ENCODE measurements around the gene SEPTIN12. TPM values are rescaled to one million over a fixed set of nuclear protein-coding genes. Genes with fewer than 3 reads are reported as not detected.

Gene SEPTIN12
- total RNA-seq, 4 donors from 2014 or later, result not detected

DNA sequence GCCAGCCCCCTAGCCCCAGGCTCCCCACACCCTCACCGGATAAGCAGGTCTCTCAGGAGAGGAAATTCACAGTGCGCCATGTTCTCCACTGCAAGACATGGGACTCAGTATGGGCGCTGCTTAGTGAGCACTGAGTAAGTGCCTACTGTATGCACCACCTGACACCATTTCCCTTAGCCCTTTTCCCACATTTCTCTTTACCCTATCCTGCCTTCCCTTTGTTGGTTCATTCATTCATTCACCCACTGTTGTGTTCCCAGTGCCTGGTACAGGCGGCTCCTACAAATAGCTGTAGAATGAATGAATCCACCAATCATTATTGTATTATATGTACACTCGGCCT is 10.1 kb downstream of the SEPTIN12 start:
- TF ChIP-seq, protein P1, sequence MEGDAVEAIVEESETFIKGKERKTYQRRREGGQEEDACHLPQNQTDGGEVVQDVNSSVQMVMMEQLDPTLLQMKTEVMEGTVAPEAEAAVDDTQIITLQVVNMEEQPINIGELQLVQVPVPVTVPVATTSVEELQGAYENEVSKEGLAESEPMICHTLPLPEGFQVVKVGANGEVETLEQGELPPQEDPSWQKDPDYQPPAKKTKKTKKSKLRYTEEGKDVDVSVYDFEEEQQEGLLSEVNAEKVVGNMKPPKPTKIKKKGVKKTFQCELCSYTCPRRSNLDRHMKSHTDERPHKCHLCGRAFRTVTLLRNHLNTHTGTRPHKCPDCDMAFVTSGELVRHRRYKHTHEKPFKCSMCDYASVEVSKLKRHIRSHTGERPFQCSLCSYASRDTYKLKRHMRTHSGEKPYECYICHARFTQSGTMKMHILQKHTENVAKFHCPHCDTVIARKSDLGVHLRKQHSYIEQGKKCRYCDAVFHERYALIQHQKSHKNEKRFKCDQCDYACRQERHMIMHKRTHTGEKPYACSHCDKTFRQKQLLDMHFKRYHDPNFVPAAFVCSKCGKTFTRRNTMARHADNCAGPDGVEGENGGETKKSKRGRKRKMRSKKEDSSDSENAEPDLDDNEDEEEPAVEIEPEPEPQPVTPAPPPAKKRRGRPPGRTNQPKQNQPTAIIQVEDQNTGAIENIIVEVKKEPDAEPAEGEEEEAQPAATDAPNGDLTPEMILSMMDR (IDR thresholded peaks at IDR 0.05), result no peak
- TF ChIP-seq POLR2A (IDR thresholded peaks at IDR 0.05), result no peak
- Histone ChIP-seq H3K27me3 (peaks cover 0 to 4% (median 0%) of the 10 kb centered on the region in 4 donors), H3K27ac (no peak overlapping the region), H3K4me3 (no peak overlapping the region), H3K4me1 (no peaks in the 10 kb centered on the region), H3K36me3 (no peaks in the 10 kb centered on the region), H3K9me3 (no peaks in the 10 kb centered on the region)
- 93 to 97% methylated on average over 4 to 5 of the region's 5 CpGs for WGBS, 2 donors
- DNase-seq, result no peak
- intact Hi-C loops (cut with DNase I), result no loop called here

DNA sequence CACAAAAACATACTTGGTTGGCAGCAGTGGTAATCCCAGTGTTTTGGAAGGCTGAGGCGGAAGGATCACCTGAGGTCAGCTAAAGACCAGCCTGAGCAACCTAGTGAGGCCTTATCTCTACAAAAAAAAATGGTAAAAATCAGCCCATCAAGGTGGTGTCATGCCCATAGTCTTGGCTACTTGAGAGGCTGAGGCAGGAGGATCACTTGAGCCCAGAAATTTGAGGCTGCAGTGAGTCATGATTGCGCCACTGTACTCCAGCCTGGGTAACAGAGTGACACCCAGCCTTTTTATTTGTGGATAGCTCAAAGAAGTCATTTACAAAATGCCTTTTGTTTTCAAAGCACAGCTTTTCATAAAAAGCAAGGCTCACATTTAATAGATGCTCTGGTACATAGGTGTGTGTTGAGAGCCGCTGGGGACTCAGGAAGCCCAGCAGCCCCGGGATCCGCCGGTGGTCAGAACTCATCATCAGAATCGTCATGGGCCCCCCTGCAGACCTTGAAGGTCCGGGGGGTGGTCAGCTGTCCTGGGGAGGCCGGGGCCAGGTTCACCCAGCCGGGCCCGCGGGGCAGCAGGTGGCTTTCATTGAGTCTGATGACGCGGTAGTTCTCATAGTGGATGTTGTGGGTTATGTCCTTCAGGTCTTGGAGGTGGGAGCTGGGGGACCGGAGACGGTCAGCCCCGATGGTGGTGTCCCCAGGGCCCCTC is 10.7 kb downstream of the SEPTIN12 start:
- intact Hi-C loops (cut with DNase I), result no loop called here
- no peak overlapping the region for H3K4me3 ChIP-seq
- no peaks in the 10 kb centered on the region for H3K9me3 ChIP-seq
- H3K27ac ChIP-seq, result no peak overlapping the region
- no peaks in the 10 kb centered on the region for H3K36me3 ChIP-seq
- H3K4me1 ChIP-seq, result no peaks in the 10 kb centered on the region
- WGBS, 2 donors, result 79 to 87% methylated on average over 11 of the region's 17 CpGs
- no peak for DNase-seq
- H3K27me3 ChIP-seq, result peaks cover 0 to 4% (median 0%) of the 10 kb centered on the region in 4 donors
- TF ChIP-seq, protein P1 (IDR thresholded peaks at IDR 0.05), result no peak
- TF ChIP-seq POLR2A (IDR thresholded peaks at IDR 0.05), result no peak

DNA sequence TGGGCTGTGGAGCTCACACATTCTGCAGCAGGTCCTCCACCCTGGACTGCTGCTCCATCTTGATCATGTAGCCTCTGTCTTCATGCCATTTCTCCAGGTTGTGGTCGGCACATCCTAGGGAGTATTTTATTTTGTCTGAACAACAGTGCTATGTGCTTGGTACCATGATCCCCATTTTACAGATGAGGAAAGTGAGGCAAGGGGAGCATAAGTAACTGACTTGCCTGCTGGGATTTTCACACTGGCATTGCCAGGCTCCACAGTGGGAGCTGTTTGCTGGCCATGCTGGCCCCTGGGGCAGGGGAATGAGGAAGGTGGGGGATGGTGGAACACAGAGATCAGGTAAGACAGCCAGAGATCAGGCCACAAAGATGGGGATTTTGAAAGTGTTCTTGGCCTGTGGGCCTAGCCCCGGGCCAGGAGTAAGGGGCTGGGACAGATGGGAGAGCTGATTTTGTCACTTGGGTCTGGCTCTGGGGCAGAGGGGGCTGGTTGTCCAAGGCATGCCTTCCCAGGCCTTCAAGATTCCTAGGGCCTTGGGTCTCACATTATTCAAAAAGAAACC is 11.9 kb downstream of the SEPTIN12 start:
- H3K27ac ChIP-seq, result no peak overlapping the region
- H3K4me3 ChIP-seq, result no peak overlapping the region
- no peaks in the 10 kb centered on the region for H3K4me1 ChIP-seq
- TF ChIP-seq POLR2A (IDR thresholded peaks at IDR 0.05), result no peak
- TF ChIP-seq, protein P1 (IDR thresholded peaks at IDR 0.05), result no peak
- peaks cover 0 to 4% (median 0%) of the 10 kb centered on the region in 4 donors for H3K27me3 ChIP-seq
- no peaks in the 10 kb centered on the region for H3K36me3 ChIP-seq
- intact Hi-C loops (cut with DNase I), result no loop called here
- 92 to 94% methylated on average over 2 of the region's 2 CpGs for WGBS, 2 donors
- DNase-seq, result no peak
- no peaks in the 10 kb centered on the region for H3K9me3 ChIP-seq

DNA sequence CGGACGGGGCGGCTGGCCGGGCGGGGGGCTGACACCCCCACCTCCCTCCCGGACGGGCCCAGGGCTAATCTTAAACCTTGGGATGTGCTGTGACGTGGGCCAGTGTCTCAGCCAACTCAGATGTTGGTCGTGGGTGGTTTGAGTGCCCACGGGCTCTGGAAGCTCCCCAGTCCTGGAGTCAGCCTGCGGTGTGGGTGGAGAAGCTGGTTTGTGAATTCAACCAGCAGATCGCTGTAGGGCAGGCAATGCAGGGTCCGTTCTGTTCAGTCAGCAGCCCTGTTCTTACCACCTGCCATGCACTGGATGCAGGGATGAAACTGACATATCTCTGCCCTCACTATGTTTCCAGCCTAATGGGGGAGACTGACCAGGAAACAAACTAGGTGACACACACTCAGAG is 13.1 kb downstream of the SEPTIN12 start:
- H3K27me3 ChIP-seq, result peaks cover 0 to 4% (median 0%) of the 10 kb centered on the region in 4 donors
- no peaks in the 10 kb centered on the region for H3K36me3 ChIP-seq
- H3K9me3 ChIP-seq, result no peaks in the 10 kb centered on the region
- H3K27ac ChIP-seq, result no peak overlapping the region
- intact Hi-C loops (cut with DNase I), result no loop called here
- no peaks in the 10 kb centered on the region for H3K4me1 ChIP-seq
- WGBS, 2 donors, result 40 to 50% methylated on average over 1 of the region's 13 CpGs
- no peak for DNase-seq
- TF ChIP-seq, protein P1 (IDR thresholded peaks at IDR 0.05), result no peak
- TF ChIP-seq POLR2A (IDR thresholded peaks at IDR 0.05), result no peak
- no peak overlapping the region for H3K4me3 ChIP-seq

DNA sequence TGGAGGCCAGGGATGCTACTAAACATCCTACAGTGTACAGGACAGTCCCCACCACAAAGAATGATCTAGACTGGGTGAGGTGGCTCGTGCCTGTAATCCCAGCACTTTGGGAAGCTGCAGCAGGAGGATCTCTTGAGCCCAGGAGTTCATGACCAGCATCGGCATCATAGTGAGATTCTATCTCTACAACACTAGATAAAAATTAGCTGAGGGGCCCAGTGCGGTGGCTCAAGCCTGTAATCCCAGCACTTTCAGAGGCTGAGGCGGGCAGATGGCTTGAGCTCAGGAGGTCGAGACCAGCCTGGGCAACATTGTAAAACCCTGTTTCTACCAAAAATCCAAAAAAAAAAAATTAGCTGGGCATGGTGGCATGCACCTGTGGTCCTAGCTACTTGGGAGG is 15.8 kb downstream of the SEPTIN12 start:
- H3K27me3 ChIP-seq, result peaks cover 0 to 4% (median 0%) of the 10 kb centered on the region in 4 donors
- H3K4me1 ChIP-seq, result peaks cover 11 to 19% (median 12%) of the 10 kb centered on the region in 3 donors
- H3K9me3 ChIP-seq, result no peaks in the 10 kb centered on the region
- no peak for TF ChIP-seq POLR2A (IDR thresholded peaks at IDR 0.05)
- TF ChIP-seq, protein P1 (IDR thresholded peaks at IDR 0.05), result no peak
- intact Hi-C loops (cut with DNase I), result no loop called here
- no peaks in the 10 kb centered on the region for H3K36me3 ChIP-seq
- no peak overlapping the region for H3K4me3 ChIP-seq
- WGBS, 2 donors, result 75 to 87% methylated on average over 4 to 5 of the region's 5 CpGs
- H3K27ac ChIP-seq, result no peak overlapping the region
- no peak for DNase-seq

All from esophagus squamous epithelium (tissue), 5 donors.